Esophagus squamous epithelium (tissue), 4 donors: ENCODE data around the gene GGA1.

Source experiments
- POLR2A ChIP-seq, 4 donors: fragments of 450-650 bp; IDR thresholded peaks; one replicate each; pipeline ENCODE4 v1.6.1; 2017; ENCODE audit warnings: antibody characterized with exemption in 4 of 4, mild to moderate bottlenecking in 4 of 4, moderate library complexity in 3 of 4
- TF ChIP-seq, protein P1 (sequence below), 6 experiments: fragments of 450-650 bp in 4 of 6; fragments of 200-600 bp in 2 of 6; sonication (generic) in 2 of 6; IDR thresholded peaks; one replicate each; pipeline ENCODE4 v1.5.1; 2016 to 2019; ENCODE audit warnings: antibody characterized with exemption in 6 of 6, mild to moderate bottlenecking in 4 of 6, moderate library complexity in 4 of 6

DNA sequence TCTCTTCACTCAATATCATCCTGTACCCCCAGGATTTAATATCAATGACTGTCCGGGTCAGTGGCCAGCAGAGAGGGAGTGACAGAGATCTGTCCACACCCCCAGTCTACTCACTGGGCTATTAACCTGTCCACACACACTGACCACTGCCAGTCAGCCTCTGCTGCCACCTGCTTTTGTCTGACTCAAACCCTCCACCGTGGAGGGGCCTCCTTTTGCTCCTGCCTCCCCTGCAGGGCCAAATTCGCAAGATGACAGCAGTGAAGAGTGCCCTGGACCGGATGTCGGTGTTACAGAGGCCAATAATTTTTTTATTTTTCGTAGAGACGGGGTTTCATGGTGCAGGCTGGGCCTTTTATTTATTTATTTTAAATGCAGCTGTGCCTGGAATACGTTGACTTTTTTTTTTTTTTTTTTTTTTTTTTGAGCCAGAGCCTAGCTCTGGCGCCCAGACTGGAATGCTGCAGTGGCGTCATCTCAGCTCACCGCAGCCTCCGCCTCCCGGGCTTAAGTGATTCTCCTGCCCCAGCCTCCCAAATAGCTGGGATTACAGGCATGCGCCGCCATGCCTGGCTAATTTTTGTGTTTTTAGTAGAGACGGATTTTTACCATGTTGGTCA lies 55.0 kb downstream of the GGA1 start:
- TF ChIP-seq, protein P1, sequence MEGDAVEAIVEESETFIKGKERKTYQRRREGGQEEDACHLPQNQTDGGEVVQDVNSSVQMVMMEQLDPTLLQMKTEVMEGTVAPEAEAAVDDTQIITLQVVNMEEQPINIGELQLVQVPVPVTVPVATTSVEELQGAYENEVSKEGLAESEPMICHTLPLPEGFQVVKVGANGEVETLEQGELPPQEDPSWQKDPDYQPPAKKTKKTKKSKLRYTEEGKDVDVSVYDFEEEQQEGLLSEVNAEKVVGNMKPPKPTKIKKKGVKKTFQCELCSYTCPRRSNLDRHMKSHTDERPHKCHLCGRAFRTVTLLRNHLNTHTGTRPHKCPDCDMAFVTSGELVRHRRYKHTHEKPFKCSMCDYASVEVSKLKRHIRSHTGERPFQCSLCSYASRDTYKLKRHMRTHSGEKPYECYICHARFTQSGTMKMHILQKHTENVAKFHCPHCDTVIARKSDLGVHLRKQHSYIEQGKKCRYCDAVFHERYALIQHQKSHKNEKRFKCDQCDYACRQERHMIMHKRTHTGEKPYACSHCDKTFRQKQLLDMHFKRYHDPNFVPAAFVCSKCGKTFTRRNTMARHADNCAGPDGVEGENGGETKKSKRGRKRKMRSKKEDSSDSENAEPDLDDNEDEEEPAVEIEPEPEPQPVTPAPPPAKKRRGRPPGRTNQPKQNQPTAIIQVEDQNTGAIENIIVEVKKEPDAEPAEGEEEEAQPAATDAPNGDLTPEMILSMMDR (IDR thresholded peaks at IDR 0.05) = no peak
- TF ChIP-seq POLR2A (IDR thresholded peaks at IDR 0.05) = no peak
